Measurements from ENCODE around the gene RPL3.
"Not testable (repeated sequence)": the region's sequence is repeated elsewhere in the genome, so short reads cannot be mapped to it uniquely, and the experiment has no call there.

Gene RPL3

DNA sequence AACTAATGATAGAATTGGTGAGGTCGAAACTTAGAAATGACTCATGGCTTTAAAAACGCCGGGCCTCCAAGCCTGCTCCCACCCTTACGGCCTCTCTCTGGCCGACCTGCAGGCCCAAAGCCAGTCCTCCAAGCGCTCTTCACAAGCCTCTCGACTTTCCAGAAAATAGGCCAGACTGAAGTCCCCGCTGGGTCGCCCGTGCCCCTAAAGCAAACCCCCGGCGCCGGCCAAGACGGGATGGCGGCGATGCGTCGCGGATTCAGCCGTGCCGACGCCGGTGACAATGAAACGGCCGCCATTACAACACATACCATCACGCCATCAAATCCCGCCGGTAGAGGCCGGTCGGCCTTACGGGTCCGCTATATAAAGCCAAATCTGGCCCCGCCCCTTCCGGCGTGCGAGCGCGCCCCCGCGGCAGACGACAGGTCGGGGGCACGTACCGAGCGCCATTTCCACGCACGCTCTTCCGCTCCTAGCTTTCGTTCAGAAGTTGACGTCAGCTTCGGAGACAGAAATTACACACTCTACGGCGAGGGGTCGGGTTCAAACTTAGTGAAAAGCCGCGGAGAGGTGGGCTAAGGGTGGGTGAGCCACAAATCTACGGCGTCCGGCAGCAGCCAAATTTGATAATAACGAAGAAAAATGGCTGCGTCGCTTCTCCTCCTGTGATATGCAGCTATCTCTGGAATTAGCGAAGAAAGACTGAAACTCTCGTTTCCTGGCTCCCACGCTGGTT is at the start of gene RPL3:
TSS of gene RPL3 (minus strand) at position 340 of the 739 bp plus-strand sequence. CDS start at position 314, 26 bp downstream.
- DNase-seq (ENCODE audit: low read depth in 3 of 3), result peak; percentile 91 to 97 (median 96)

DNA sequence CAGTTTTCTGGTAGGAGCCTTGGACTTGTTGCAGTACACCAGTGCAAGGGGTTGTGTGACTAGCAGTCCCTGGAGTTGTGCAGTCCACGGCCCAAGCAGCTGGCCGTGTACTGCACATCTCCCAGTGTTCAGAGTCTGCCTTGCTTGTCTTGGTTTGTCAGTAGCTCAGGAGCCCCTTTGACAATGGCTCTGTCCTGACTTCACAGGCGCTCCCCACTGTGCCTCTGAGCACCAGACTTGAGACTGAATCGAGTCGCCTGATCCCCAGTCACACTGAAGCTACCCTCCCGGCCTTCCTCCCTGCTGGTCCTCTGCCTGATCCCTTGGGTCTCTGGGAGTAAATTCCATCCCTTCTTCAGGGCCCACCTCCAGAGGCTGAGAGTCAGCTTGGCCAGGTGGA is 49.8 kb upstream of the RPL3 start:
- no peak for DNase-seq (ENCODE audit: low read depth in 3 of 3)

DNA sequence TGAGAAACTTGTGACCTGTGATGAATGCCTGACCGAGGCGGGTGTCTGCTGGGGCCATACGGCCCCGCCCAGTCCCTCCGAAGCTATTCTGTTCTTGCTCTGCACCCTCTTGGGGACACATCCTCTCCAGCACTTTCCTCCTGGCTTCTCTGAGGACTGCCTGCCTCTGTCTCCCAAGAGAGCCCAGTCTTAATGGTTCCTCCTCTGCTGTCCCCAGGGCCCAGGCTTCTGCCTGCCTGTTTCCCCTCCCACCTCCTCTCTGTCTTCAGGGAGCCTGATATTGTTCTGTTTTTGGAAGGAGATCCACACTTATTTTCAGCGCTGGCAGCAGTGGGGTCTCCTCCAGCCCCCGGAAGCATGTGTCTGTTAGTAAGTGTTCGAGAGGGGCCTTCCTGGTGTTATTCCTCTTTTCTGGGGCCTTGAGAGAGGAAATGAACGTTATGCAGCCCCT is 49.1 kb upstream of the RPL3 start:
- DNase-seq (ENCODE audit: low read depth in 3 of 3), result no peak

DNA sequence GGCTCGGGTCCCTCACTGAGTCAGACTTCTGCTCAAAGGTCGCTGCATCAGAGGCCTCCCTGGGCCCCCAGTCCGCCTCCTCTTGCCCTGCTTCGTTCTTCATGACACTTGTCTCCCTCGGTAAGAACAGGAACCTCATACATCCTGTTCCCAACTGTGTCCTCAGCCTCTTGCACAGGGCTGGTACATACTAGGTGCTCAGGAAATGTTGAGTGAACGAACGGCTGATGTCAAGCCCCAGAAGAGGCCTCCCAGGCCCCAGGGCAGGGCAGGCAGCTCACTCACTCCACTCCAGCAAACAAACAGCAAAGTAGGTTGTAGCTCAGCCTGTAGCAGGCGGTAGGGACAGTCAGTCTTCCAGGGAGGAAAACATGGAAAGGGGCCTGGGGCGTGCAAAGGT is 47.6 kb upstream of the RPL3 start:
- DNase-seq (ENCODE audit: low read depth in 3 of 3), result no peak

DNA sequence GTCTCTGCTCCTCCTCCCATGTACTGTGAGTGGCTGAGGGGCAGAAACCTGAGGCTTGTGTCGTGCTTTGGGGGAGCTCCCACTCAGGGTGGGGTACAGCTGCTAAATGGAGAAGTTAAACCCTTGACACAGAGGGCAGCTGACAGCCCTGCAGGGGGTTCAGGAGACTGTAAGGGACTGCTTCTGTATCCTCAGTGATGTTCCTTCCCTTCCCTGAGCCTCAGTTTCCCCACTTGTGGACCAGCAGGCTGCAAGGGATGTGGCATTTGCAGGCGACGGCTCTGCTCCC is 46.0 kb upstream of the RPL3 start:
- DNase-seq (ENCODE audit: low read depth in 3 of 3), result no peak

DNA sequence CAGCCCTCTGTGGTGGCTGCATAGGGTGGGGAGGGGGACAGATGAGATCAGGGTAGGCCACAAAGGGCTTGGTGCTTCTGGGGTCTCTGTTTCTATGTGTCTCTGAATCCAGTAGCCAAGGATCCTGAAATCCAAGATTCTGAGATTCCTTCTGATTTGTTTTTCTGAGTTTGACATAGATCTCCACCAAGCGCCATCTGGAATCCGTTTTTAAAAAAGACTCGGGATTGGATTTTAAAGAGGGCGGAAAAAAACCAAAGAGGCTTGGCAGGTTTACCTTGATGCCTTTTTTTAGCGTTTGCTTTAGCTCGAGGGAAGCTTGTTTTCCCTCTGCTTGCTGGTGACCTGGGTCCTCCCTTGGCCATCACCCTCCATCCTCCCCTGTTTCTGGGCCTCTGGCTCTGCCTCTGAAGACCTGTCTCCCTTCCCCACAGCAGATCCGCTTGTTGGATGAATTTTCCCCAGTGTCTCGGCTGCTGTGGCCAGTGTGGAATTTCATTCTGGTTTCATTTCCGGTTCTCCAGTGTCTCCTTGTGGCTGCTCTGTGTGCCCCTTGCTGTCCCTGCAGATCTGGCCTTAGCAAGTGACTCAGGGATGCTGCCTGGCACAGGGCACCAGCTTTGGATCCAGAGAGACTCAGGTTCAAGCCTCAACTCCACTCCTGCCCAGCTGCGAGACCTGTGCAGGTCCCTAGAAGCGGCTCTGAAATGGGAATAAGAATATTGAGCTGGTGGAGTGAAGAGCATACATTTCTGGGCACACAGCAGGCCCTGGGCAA is 45.5 kb upstream of the RPL3 start:
- DNase-seq (ENCODE audit: low read depth in 3 of 3), result no peak

DNA sequence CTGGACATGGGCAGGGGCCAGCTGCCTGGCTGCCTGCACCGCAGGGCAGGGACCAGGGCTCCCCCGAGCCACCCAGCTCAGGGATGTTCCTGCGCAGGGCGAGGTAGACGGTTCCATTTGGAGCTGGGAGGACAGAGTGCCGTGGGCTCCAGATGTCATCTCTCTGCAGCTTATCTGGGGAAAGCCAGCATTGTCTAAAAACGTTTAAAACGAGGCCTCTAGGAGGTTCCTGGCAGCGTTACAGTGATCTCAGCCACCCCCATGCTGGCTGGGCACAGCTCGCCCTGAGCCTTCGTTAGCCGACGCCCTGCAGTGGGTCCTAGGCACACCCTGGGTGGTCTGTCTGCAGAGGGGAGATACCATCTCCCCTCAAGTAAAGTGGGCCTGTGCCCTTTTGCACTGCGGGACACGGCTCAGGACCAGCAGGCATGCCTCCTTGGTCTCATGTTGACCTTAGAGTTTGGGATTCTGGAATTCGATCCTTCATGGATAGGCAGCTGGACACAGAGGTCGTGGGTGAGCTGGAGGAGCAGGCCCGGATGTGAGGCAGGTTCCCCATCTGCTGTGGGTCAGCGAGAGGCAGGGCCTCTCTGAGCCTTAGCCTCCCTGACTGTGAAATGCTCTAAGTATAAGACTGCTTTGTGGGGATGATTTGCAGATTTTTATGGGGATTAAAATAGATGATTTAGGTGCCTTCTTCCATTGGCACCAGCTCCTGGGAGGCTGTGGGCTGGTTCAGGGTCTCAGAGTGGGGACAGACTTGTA is 44.5 kb upstream of the RPL3 start:
- no peak for DNase-seq (ENCODE audit: low read depth in 3 of 3)

DNA sequence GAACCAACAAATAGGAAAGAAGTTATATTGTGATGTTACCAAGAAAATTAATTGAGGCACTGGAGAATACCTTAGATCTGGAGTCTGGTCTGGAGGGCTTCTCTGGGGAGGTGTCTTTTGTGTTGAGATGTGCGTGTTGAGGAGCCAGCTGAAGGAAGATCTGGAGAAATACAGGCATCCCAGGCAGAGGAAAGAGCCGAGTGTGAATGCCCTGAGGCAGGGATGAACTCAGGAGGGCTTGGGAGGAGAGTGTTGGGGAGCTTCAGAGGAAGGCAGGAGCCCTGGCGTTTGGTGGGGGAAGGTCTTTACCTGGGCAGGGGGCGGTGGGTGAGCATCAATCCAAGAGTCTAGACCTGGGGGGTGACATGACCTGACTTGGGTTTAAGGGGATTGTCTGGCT is 43.5 kb upstream of the RPL3 start:
- DNase-seq (ENCODE audit: low read depth in 3 of 3), result no peak

DNA sequence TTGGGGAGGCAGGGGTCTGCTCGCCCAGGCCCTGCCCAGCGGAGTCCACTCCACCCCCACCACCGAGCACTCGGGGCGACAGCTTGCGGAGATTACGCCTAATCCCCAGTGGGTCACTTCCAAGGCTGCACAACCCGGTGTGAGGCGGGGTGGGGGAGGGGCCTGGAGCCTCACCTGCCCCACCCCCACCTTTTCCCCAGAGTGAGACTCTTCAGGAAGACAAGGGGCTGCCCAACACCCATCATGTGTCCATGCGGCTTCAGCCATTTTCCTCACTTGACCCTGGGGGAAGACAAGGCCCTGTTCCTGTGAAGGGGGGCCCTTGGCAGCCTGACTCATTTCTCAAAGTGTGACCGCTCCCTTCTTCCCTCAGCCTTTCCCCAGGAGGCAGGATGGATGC is 42.8 kb upstream of the RPL3 start:
- no peak for DNase-seq (ENCODE audit: low read depth in 3 of 3)

DNA sequence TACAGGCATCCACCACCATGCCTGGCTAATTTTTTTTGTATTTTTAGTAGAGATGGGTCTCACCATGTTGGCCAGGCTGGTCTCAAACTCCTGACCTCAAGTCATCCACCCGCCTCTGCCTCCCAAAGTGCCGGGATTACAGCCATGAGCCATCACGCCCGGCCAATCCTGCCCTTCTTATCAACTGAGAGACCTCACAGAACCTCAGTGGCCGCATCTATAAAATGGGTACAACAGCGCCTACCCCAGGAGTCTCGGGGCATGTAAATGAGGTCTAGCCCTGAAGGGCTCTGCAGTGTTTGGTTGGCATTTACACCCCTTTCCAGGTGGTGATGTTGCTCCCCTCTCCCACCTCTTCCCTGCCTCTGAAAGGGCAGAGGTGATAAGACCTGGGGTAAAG is 42.1 kb upstream of the RPL3 start:
- no peak for DNase-seq (ENCODE audit: low read depth in 3 of 3)

DNA sequence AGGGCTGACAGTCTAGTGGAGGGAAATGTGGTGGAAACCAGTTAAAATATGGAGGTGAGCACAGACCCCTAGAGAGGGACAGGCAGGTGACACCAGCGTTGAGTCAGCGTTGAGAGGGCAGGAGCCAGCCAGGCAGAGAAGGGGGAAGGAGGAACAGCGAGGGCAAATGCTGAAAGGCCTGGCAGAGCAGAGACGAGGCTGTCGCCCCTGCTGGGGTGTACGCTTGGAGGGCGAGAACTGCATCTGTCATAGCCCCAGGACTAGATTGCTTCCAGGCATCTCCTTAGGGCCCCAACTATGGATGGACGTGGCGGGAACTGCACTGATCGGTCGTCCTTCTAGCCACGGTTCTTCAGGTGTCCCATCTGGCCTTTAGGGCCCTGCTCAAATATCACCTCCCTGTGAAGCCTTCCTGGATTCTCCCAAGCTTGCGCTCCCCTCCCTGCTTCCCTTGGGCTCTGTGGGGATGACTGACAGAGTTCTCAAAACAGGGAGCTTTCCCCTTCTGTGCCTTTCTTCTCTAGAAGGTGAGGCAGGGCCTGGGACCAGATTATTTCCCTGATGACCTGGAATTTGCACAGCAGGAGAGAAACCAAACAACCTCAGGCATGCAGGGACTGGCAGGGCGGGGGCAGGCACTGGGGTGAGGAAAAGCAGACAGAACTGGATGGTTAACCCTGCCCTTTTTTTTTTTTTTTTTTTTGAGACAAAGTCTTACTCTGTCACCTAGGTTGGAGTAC is 41.4 kb upstream of the RPL3 start:
- no peak for DNase-seq (ENCODE audit: low read depth in 3 of 3)

DNA sequence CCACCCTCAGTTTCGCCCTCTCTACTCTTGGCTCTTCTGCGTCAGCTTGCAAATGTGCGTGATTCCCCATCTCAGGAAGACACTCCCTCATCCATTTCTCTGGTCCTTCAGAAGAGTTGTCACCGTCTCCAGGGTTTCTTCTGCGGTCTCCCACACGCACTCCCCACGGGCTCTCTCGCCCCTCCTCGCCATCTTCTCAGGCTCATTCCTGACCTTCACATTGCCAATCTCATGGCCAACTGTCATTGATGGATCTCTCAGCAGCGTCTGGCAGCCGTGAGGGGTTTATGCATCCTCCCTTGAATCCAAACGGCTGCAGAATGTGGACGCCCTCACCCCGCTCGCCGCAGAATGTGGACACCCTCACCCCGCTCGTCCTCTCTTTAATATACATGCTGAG is 40.8 kb upstream of the RPL3 start:
- DNase-seq (ENCODE audit: low read depth in 3 of 3), result no peak

DNA sequence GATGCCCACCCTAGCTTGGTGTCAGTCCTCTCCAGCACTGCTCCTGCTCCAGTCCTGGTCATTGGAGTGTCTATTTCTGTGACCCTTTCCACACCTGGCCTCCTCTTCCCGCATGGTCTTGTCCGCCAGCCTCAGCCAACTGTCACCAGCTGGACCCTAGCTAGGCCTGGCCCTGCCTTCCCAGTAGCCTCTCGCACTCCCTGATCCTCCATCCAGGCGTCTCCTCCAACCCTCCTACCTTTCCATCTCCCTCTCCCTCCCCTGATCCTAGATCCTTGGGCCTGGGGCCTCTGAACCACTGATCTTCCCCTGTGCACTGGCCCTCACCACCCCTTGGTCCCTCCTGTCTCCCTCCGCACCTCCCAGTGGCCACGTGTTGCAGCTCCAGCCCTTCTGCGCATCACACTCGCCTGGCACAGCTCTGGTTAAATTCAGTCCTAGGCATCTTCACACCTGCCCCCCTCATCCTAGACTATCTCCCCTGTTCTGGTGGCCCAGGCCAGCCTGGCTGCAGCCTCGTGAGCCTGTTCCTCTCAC is 40.3 kb upstream of the RPL3 start:
- no peak for DNase-seq (ENCODE audit: low read depth in 3 of 3)

DNA sequence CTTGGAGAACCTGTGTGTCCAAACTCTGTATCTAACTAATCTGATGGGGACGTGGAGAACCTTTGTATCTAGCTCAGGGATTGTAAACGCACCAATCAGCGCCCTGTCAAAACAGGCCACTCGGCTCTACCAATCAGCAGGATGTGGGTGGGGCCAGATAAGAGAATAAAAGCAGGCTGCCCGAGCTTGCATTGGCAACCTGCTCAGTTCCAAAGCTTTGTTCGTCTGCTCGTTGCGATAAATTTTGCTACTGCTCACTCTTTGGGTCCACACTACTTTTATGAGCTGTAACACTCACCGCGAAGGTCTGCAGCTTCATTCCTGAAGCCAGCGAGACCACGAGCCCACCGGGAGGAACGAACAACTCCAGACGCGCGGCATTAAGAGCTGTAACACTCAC is 38.8 kb upstream of the RPL3 start:
- DNase-seq (ENCODE audit: low read depth in 3 of 3), result not testable (repeated sequence)

DNA sequence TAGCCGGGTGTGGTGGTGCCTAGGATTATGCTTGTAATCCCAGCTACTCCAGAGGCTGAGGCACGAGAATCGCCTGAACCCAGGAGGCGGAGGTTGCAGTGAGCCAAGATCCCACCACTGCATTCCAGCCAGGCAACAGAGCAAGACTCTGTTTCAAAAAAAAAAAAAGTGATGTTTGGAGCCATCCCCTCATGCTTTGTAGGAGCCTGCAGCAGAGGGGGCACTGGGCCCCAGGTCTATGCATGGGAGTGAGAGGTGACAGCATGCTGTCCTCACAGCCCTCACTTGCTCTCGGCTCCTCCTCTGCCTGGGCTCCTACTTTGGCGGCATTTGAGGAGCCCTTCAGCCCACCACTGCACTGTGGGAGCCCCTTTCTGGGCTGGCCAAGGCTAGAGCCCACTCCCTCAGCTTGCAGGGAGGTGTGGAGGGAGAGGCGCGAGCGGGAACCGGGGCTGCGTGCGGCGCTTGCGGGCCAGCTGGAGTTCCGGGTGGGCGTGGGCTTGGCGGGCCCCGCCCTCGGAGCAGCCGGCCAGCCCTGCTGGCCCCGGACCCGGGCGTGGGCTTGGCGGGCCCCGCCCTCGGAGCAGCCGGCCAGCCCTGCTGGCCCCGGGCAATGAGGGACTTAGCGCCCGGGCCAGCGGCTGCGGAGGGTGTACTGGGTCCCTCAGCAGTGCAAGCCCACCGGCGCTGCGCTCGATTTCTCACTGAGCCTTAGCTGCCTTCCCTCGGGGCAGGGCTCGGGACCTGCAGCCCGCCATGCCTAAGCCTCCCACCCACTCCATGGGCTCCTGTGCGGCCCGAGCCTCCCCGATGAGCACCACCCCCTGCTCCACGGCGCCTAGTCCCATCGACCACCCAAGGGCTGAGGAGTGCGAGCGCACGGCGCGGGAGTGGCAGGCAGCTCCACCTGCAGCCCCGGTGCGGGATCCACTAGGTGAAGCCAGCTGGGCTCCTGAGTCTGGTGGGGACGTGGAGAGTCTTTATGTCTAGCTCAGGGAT is 38.0 kb upstream of the RPL3 start:
- DNase-seq (ENCODE audit: low read depth in 3 of 3), result not testable (repeated sequence)

DNA sequence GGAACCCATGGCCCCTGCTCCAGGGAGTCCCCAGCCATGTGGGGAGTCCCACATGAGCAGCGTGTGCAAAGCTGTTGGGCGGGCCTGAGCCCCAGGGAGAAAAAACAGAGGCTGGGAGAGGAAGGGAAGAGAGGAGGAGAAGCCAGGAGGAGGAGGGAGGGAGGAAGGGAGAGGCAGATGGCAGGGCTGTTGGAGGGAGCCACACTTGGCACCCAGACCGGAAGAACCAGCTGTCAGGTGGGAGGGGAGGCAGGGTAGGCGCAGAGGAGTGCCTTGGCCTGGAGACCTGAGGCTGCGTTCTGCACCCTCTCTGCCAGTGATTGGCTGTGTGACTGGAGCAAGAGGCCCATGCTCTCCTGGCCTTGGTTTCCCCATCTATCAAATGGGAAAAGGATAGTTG is 37.0 kb upstream of the RPL3 start:
- DNase-seq (ENCODE audit: low read depth in 3 of 3), result no peak

DNA sequence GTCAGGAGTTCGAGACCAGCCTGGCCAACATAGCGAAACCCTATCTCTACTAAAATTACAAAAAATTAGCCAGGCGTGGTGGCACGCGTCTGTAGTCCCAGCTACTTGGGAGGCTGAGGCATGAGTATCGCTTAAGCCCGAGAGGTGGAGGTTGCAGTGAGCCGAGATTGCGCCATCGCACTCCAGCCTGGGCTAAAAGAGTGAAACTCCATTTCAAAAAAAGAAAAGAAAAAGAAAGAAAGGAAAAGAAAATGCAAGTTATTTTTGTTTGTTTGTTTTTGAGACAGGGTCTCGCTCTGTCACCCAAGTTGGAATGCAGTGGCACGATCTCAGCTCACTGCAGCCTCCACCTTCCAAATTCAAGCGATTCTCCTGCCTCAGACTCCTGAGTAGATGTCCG is 36.4 kb upstream of the RPL3 start:
- not testable (repeated sequence) for DNase-seq (ENCODE audit: low read depth in 3 of 3)

DNA sequence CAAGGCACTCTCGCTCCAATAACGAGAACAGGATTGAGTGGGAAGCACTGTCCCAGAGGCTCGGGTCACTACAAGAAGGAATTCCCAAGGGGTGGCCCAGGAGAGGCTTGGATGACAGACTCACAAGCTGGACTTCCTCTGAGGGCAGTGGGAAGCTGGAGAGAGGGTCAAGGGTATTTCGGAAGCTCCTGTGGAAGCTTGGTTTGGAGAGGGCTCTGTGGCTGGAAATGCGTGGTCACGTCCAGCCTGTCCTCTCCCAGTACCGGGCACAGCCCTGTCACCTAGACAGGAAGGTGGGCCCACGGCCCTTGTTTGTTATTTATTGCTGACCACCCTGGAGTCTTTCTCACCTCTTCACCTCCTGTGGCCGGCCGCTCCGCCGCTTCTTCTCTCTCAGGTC is 35.7 kb upstream of the RPL3 start:
- no peak for DNase-seq (ENCODE audit: low read depth in 3 of 3)

DNA sequence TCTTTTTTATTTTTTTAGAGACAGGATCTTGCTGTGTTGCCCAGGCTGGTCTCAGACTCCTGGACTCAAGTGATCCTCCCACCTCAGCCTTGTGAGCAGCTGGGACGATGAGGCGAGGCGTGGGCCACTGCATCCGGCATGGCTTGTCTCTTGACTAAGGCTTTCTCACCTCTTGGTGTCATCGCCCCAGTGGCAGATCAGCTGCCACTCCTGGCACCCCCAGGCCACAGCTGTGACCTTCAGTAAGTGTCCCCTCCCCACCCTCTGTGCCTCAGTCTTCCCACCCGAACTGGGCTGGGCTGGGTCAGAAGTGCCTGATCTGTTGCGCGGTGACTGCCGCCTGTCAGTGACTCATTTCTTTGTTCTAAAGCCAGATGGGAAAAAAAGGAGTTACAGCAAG is 33.9 kb upstream of the RPL3 start:
- no peak for DNase-seq (ENCODE audit: low read depth in 3 of 3)

DNA sequence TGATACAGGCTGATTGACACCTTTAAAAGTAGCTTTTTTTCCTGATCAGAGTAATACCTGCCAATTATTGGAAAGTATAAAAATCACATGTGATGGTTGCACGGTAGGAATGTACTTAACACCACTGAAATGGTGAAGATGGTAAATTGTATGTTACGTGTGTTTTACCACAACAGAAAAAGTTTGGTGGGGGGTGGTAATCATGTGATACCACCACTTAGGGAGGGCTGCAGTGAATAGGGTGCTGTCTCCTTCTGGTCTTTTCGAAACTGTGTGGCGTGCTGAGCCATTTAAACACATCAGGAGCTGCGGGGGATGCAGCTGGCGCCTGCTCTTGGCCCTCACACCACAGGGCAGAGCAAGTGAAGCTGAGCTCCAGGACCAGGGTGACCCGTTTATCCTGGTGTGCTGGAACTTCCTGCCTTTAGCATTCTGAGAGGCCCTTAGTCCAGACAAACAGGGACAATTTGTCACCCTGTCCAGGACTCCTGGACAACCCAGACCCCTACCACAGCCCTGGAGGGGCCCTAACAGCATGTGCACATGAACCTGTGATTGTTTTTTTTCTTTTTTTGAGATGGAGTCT is 33.0 kb upstream of the RPL3 start:
- no peak for DNase-seq (ENCODE audit: low read depth in 3 of 3)

Measured in stimulated activated CD4-positive, alpha-beta T cell treated with anti-CD3 and anti-CD28 coated beads, TNF-alpha, amount 100 ng/mL, for 4 hours (primary cell).